Measurements from ENCODE around the gene BMP10. TPM values are rescaled to one million over a fixed set of nuclear protein-coding genes. Genes with fewer than 3 reads are reported as not detected.

BMP10 gene
- total and polyA plus RNA-seq, 10 donors = not detected

DNA sequence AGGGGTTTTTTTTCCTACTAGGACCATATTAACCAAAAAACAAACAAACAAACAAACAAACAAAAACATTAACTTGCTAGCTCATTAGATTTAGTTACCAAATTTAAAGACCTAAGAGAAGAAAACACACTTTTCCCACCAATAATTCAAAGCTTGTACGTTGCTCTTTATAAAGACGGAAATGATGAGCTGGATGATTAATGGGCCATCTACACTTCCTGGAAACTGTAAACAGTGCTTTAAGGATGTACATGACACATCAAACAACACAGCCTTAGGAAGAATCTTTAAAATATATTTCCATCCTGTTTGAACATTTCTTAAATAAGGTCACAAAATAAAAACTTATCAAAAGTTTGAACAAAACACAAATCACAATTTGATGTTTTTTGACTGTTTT, 982 bp downstream of the BMP10 start:
- Histone ChIP-seq H3K4me3 (no peak overlapping the region), H3K27me3 (replicated peaks in 1 of 7) (no peaks in the 10 kb centered on the region), H3K4me1 (no peaks in the 10 kb centered on the region), H3K27ac (no peak overlapping the region), H3K36me3 (no peaks in the 10 kb centered on the region), H3K9me3 (no peaks in the 10 kb centered on the region)
- WGBS, 5 donors = 39 to 59% (median 49%) methylated on average over 2 of the region's 2 CpGs
- TF ChIP-seq CTCF (IDR thresholded peaks at IDR 0.05 in 8 of 11, conservative IDR thresholded peaks at IDR 0.05 in 3 of 11) (no peak), POLR2AphosphoS5 (IDR thresholded peaks at IDR 0.05) (no peak), POLR2A (IDR thresholded peaks at IDR 0.05) (no peak)
- intact Hi-C loops (cut with DNase I; ENCODE audit: low total_unique reads) = no loop called here
- DNase-seq = no peak

- no peak for DNase-seq
- Histone ChIP-seq H3K36me3 (no peaks in the 10 kb centered on the region), H3K27me3 (replicated peaks in 1 of 7) (no peaks in the 10 kb centered on the region), H3K4me3 (no peak overlapping the region), H3K9me3 (no peaks in the 10 kb centered on the region), H3K4me1 (peaks cover 0 to 20% (median 0%) of the 10 kb centered on the region in 6 donors), H3K27ac (no peak overlapping the region)
- intact Hi-C loops (cut with DNase I; ENCODE audit: low total_unique reads) = no loop called here
- TF ChIP-seq POLR2AphosphoS5 (IDR thresholded peaks at IDR 0.05) (no peak), POLR2A (IDR thresholded peaks at IDR 0.05) (no peak), CTCF (IDR thresholded peaks at IDR 0.05 in 8 of 11, conservative IDR thresholded peaks at IDR 0.05 in 3 of 11) (no peak)
These were observed 6.1 kb downstream of the BMP10 start for GRCh38 chr2:68865108-68865507.

DNA sequence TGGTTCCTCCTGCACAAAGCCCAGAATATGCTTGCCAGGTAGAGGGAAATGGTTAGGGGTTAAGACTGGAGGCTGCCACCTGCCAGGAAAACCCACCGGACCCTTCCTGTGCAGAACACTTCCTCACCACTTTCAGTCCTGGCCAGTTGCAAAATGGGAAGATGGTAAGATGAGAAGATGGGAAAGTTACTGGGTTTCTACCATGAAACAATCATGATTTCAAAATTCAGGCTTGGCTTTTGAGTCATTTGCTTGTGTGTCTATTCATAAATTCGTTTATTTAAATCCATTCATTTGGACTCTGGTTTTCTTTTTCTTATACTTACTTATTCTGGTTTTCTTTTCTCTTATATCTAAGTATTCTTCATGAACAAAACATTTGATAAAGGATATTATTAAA, 7.2 kb downstream of the BMP10 start:
- no peaks in the 10 kb centered on the region for H3K36me3 ChIP-seq
- H3K9me3 ChIP-seq = no peaks in the 10 kb centered on the region
- DNase-seq = no peak
- no peak overlapping the region for H3K27ac ChIP-seq
- H3K4me1 ChIP-seq = peaks cover 0 to 29% (median 1%) of the 10 kb centered on the region in 6 donors
- no peak overlapping the region for H3K4me3 ChIP-seq
- 57 to 86% (median 65%) methylated on average over 2 of the region's 2 CpGs for WGBS, 5 donors
- TF ChIP-seq POLR2AphosphoS5 (IDR thresholded peaks at IDR 0.05) = no peak
- no peak for TF ChIP-seq POLR2A (IDR thresholded peaks at IDR 0.05)
- TF ChIP-seq CTCF (IDR thresholded peaks at IDR 0.05 in 8 of 11, conservative IDR thresholded peaks at IDR 0.05 in 3 of 11) = no peak
- no peaks in the 10 kb centered on the region for H3K27me3 ChIP-seq (replicated peaks in 1 of 7)
- intact Hi-C loops (cut with DNase I; ENCODE audit: low total_unique reads) = no loop called here

DNA sequence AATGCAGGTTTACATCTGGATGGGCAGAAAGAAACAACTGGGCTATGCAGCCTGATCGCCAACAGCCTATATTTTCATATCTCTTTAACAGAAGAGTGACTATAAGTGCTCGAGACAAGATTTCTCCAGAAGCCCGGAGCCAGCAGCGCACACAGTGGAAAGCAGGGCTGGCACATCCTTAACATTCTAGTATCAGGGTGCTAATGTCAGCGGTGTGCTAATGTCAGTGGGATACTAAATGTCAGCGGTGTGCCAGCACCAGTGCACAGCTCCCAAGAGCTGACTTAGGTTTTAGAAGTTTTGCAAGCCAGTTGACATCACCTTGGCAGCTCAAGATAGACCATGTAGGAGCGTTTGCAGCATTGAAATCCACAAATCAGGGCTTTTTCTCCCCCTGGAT, 8.3 kb downstream of the BMP10 start:
- TF ChIP-seq POLR2AphosphoS5 (IDR thresholded peaks at IDR 0.05) = no peak
- no peak for TF ChIP-seq POLR2A (IDR thresholded peaks at IDR 0.05)
- TF ChIP-seq CTCF (IDR thresholded peaks at IDR 0.05 in 8 of 11, conservative IDR thresholded peaks at IDR 0.05 in 3 of 11) = no peak
- H3K4me3 ChIP-seq = no peak overlapping the region
- H3K27ac ChIP-seq = no peak overlapping the region
- peaks cover 0 to 40% (median 7%) of the 10 kb centered on the region in 6 donors for H3K4me1 ChIP-seq
- WGBS, 5 donors = 81 to 88% (median 84%) methylated on average over 7 of the region's 7 CpGs
- intact Hi-C loops (cut with DNase I; ENCODE audit: low total_unique reads) = no loop called here
- no peak for DNase-seq
- H3K36me3 ChIP-seq = no peaks in the 10 kb centered on the region
- H3K9me3 ChIP-seq = no peaks in the 10 kb centered on the region
- H3K27me3 ChIP-seq (replicated peaks in 1 of 7) = no peaks in the 10 kb centered on the region

Measured in spleen (tissue), 11 donors.